IPS-18a (cell line): ENCODE results near the gene SLC17A4.

ENCODE experiments used
- H3K27ac ChIP-seq: one replicate; pipeline ENCODE4 v1.5.1; 2013; ENCODE audit warnings: low read length
- H3K27me3 ChIP-seq: one replicate; pipeline ENCODE4 v1.6.1; 2013; ENCODE audit warnings: mild to moderate bottlenecking, low read length; ENCODE audit not compliant: control insufficient read depth, insufficient read depth
- H3K36me3 ChIP-seq: one replicate; pipeline ENCODE4 v1.6.1; 2013; ENCODE audit warnings: low read depth, low read length; ENCODE audit not compliant: control insufficient read depth
- H3K4me1 ChIP-seq: one replicate; pipeline ENCODE4 v1.6.1; 2013; ENCODE audit warnings: low read depth, low read length; ENCODE audit not compliant: control insufficient read depth
- H3K4me3 ChIP-seq: one replicate; pipeline ENCODE4 v1.5.1; 2013; ENCODE audit warnings: low read length
- H3K9ac ChIP-seq: one replicate; pipeline ENCODE4 v1.6.1; 2013; ENCODE audit warnings: mild to moderate bottlenecking, low read length, moderate library complexity
- H3K9me3 ChIP-seq: one replicate; pipeline ENCODE4 v1.6.1; 2013; ENCODE audit warnings: low read depth, low read length; ENCODE audit not compliant: control insufficient read depth

SLC17A4 gene

GRCh38 chr6:25754535-25754934 lies at the start of gene SLC17A4:
Gene SLC17A4, plus strand, starts transcription at chr6:25754742. Its CDS starts 7,221 bp downstream, at chr6:25761963.
- H3K9me3 ChIP-seq = no peaks in the 10 kb centered on the region
- H3K27me3 ChIP-seq = no peaks in the 10 kb centered on the region
- H3K4me3 ChIP-seq = no peak within 1 kb of the TSS
- H3K9ac ChIP-seq = no peak within 1 kb of the TSS
- no peak within 1 kb of the TSS for H3K27ac ChIP-seq
- no peaks in the 10 kb centered on the region for H3K36me3 ChIP-seq
- H3K4me1 ChIP-seq = no peaks in the 10 kb centered on the region

DNA sequence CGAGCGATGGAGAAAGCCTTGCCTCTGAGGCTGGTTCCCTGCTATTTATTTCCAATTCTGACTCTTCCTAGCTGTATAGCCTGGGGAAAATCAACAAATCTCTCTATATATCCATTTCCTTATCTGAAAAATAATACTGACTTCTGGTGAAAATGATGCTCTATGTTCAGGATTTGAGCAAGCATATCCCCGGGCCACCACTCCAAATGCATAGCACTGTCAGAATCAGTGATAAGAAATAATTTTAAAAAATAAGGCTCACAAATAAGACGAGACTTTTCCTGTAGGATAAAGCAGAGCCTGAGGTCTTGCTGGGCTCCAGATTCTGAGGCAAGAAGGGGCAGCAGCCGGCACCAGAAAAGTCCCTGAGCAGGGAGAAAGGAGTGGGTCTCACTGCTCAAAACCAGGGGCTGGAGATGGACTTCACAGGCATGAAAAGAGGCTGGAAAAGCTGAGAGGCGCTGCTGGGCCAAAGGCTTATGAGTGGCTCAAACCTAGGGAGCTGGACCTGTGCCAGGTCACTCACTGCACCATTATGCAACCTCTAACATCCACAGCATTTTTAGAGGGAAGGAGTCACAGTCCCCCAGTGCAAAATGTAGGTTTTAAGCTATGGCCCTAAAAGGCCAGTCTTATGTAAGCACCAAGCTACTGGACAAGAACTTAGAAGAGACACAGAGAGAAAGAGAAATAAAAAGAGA lies 48.1 kb upstream of the SLC17A4 start:
- no peaks in the 10 kb centered on the region for H3K9me3 ChIP-seq

DNA sequence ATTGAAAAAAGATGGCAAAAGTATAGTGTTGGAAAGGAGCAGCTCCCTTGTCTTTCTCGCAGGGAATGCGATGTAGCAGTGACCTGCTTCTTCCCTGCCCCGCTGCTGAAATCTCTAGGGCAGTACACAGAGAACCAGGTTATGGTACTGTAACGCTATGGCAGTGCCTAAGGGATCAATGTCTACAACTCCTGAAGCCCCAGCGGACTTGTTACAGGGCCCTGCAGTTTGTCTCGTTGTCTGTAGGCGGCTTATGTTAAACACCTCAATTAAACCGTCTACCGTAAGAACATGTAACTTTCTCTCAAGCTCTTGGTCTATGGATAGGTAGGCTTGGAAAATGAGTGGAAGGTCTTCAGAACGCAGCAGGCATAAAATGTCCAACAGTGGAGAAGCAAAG lies 44.8 kb upstream of the SLC17A4 start:
- no peaks in the 10 kb centered on the region for H3K27me3 ChIP-seq
- H3K27ac ChIP-seq = no peak overlapping the region
- H3K4me1 ChIP-seq = no peaks in the 10 kb centered on the region
- H3K9ac ChIP-seq = no peak overlapping the region
- no peak overlapping the region for H3K4me3 ChIP-seq
- no peaks in the 10 kb centered on the region for H3K9me3 ChIP-seq
- no peaks in the 10 kb centered on the region for H3K36me3 ChIP-seq

More for the DNA sequence above, 48.1 kb upstream of the SLC17A4 start:
- H3K27me3 ChIP-seq = no peaks in the 10 kb centered on the region
- H3K9ac ChIP-seq = no peak overlapping the region
- no peak overlapping the region for H3K4me3 ChIP-seq
- no peak overlapping the region for H3K27ac ChIP-seq
- H3K36me3 ChIP-seq = no peaks in the 10 kb centered on the region
- no peaks in the 10 kb centered on the region for H3K4me1 ChIP-seq

DNA sequence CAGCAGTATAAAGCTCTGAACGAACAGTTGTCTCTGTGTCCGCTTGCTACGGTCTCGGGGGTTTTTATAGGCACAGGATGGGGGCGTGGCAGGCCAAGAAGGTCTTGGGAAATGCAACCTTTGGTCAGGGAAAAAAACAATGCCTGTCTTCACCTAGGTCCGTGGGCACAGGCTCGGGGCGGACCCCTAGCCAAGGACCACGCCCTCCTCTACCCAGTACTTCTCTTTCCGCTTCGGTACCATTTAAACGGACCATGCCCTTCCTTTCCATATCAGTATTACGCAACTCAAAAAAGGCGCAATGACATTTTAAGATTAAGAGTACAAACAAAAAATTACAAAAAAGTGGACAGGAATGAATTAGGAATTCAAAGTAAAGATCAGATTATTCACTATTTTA lies 44.3 kb upstream of the SLC17A4 start:
- Histone ChIP-seq H3K27ac (no peak overlapping the region), H3K9me3 (no peaks in the 10 kb centered on the region), H3K27me3 (no peaks in the 10 kb centered on the region), H3K4me3 (no peak overlapping the region), H3K9ac (no peak overlapping the region), H3K4me1 (no peaks in the 10 kb centered on the region), H3K36me3 (no peaks in the 10 kb centered on the region)

- Histone ChIP-seq H3K4me3 (no peak overlapping the region), H3K4me1 (no peaks in the 10 kb centered on the region), H3K27ac (no peak overlapping the region), H3K27me3 (no peaks in the 10 kb centered on the region), H3K36me3 (no peaks in the 10 kb centered on the region), H3K9ac (no peak overlapping the region), H3K9me3 (no peaks in the 10 kb centered on the region)
Observed at GRCh38 chr6:25713824-25714223, 40.7 kb upstream of the SLC17A4 start.

DNA sequence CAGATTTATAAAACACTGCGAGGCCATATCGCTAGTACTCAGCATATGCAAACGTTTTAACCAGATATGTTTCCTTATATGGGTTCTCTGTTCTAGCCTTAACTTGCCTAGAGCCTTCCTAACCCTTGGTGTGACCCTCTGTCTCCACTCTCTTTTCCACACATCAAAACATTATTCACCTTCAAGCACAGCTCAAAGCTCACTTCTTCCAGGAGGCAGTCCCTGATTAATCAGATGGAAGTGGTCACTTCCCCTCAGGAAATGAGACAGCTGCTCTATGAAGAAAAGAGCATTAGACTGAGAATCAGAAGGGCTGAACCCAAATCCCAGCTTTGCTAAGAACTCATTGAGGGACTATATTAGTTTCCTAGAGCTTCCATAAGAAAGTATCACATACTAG lies 39.8 kb upstream of the SLC17A4 start:
- Histone ChIP-seq H3K9ac (no peak overlapping the region), H3K4me3 (no peak overlapping the region), H3K27ac (no peak overlapping the region), H3K36me3 (no peaks in the 10 kb centered on the region), H3K4me1 (no peaks in the 10 kb centered on the region), H3K27me3 (no peaks in the 10 kb centered on the region), H3K9me3 (no peaks in the 10 kb centered on the region)

- Histone ChIP-seq H3K9me3 (no peaks in the 10 kb centered on the region), H3K4me1 (no peaks in the 10 kb centered on the region), H3K9ac (no peak overlapping the region), H3K4me3 (no peak overlapping the region), H3K36me3 (no peaks in the 10 kb centered on the region), H3K27me3 (no peaks in the 10 kb centered on the region), H3K27ac (no peak overlapping the region)
Observed at GRCh38 chr6:25715794-25716193, 38.7 kb upstream of the SLC17A4 start.

DNA sequence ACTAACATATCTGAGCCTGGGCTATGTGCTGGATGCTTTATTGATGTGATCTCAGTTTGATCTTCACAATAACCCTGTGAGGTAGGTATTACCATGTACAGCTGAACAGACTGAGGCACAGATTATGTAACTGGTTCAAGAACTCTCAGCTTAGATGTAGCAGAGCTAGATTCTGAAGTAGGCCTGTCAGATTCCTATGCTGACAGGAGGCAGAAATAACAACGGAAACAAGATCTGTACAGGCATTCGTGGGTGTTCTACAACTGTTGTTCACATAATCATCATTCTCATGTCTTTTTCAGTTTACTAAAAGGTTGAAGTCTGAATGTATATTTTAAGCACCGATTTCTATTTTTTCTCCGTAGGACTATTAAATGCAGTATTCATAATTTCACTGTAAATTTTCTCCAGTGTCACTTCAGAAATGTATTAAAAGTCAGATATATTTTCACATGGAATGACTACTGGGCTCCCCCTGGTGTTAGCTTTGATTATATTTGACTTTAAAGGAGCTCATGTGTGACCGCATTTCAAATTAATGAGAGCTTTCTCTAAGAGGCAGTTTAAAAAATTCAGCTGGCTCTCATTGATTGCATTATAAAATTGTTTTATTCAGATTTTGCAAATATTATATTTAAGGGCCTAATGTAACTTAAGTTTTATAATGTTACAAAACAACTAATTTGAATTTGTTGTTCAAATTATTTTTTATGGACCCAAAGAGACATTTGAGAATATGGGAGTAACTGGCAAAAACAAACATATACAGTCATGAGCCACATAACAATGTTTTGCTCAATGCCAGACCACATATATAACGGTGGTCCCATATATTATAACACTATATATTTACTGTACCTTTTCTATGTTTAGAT lies 36.4 kb upstream of the SLC17A4 start:
- Histone ChIP-seq H3K9me3 (no peaks in the 10 kb centered on the region), H3K27me3 (no peaks in the 10 kb centered on the region), H3K36me3 (no peaks in the 10 kb centered on the region), H3K4me1 (no peaks in the 10 kb centered on the region), H3K9ac (no peak overlapping the region), H3K27ac (no peak overlapping the region), H3K4me3 (no peak overlapping the region)

- Histone ChIP-seq H3K27ac (no peak overlapping the region), H3K36me3 (no peaks in the 10 kb centered on the region), H3K4me3 (no peak overlapping the region), H3K9me3 (no peaks in the 10 kb centered on the region), H3K9ac (no peak overlapping the region), H3K4me1 (no peaks in the 10 kb centered on the region), H3K27me3 (no peaks in the 10 kb centered on the region)
Observed at GRCh38 chr6:25726122-25726911, 28.2 kb upstream of the SLC17A4 start.

DNA sequence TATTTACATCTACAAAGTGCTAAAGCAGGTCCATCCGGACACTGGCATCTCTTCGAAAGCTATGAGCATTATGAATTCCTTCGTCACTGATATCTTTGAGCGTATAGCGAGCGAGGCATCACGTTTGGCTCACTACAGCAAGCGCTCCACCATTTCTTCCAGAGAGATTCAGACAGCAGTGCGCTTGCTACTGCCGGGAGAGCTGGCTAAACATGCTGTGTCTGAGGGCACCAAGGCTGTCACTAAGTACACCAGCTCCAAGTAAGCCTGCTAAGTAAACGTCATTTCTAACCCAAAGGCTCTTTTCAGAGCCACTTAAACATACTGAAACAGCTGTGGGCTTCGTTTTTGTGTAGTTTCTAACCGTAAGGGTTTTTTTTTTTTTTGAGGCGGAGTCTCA lies 27.5 kb upstream of the SLC17A4 start:
- no peaks in the 10 kb centered on the region for H3K27me3 ChIP-seq
- H3K27ac ChIP-seq = no peak overlapping the region
- no peaks in the 10 kb centered on the region for H3K9me3 ChIP-seq
- no peaks in the 10 kb centered on the region for H3K36me3 ChIP-seq
- H3K4me3 ChIP-seq = no peak overlapping the region
- no peak overlapping the region for H3K9ac ChIP-seq
- H3K4me1 ChIP-seq = no peaks in the 10 kb centered on the region

DNA sequence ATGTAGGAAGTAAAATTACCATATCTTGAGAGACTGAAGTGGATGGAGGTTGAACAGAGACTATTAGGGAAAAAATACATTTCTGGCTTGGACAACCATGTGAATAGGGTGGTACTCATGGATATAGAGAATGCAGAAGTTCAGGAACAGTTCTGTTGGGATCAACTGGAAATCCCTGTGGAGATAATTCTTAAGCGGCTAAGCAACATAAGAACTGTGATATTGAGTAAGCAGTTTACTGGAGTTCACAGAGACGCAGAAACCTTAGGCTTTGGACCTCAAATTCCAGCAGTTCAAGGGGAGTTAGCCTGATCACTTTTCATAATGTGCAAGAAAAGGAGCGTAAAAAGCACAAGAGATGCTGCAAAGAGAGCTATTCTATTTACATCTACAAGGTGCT lies 23.6 kb upstream of the SLC17A4 start:
- no peaks in the 10 kb centered on the region for H3K4me1 ChIP-seq
- H3K4me3 ChIP-seq = no peak overlapping the region
- no peaks in the 10 kb centered on the region for H3K36me3 ChIP-seq
- no peaks in the 10 kb centered on the region for H3K27me3 ChIP-seq
- no peaks in the 10 kb centered on the region for H3K9me3 ChIP-seq
- H3K9ac ChIP-seq = no peak overlapping the region
- no peak overlapping the region for H3K27ac ChIP-seq
